Brain microvascular endothelial cell (primary cell): ENCODE data around the gene RAB12.

ENCODE experiments used
- DNase-seq: peaks from one replicate; pipeline ENCODE4 v3.0.0-alpha.2; 2020
- H3K27ac ChIP-seq: fragments of 250-450 bp; sonication (Bioruptor Pico); 2 replicates; pipeline ENCODE4 v1.5.1; 2020; ENCODE audit warnings: mild to moderate bottlenecking, moderate library complexity
- H3K27me3 ChIP-seq: fragments of 250-450 bp; sonication (Bioruptor Pico); replicated peaks from 2 replicates; pipeline ENCODE4 v1.5.1; 2020; ENCODE audit warnings: mild to moderate bottlenecking
- H3K36me3 ChIP-seq: fragments of 250-450 bp; sonication (Bioruptor Pico); replicated peaks from 2 replicates; pipeline ENCODE4 v1.5.1; 2020; ENCODE audit warnings: mild to moderate bottlenecking
- H3K4me3 ChIP-seq: 2 replicates; pipeline ENCODE4 v1.5.1; 2011; ENCODE audit warnings: low read depth, mild to moderate bottlenecking, control low read depth, low read length, moderate library complexity
- CTCF ChIP-seq: IDR thresholded peaks from 2 replicates; pipeline ENCODE4 v1.5.1; 2011; ENCODE audit warnings: low read depth, mild to moderate bottlenecking, moderate library complexity, low read length, control low read depth, inconsistent platforms; ENCODE audit errors: missing control alignments
- in situ Hi-C: cut with HindIII; loops from 2 replicates; pipeline ENCODE4 v1.10.0; 2017; ENCODE audit warnings: low sequenced_read_pairs, low pct_ligation_motif_present

The RAB12 gene

GRCh38 chr18:8673256-8674209 lies 64.3 kb downstream of the RAB12 start:
- Histone ChIP-seq H3K27ac (no peak overlapping the region), H3K36me3 (no peaks in the 10 kb centered on the region), H3K27me3 (no peaks in the 10 kb centered on the region), H3K4me3 (no peak overlapping the region)
- in situ Hi-C loops = no loop called here
- no peak for DNase-seq
- TF ChIP-seq CTCF = no peak

GRCh38 chr18:8675057-8675456 lies 65.8 kb downstream of the RAB12 start:
- DNase-seq = no peak
- H3K36me3 ChIP-seq = no peaks in the 10 kb centered on the region
- no peak for TF ChIP-seq CTCF
- H3K27ac ChIP-seq = no peak overlapping the region
- H3K27me3 ChIP-seq = no peaks in the 10 kb centered on the region
- in situ Hi-C loops = no loop called here
- no peak overlapping the region for H3K4me3 ChIP-seq

DNA sequence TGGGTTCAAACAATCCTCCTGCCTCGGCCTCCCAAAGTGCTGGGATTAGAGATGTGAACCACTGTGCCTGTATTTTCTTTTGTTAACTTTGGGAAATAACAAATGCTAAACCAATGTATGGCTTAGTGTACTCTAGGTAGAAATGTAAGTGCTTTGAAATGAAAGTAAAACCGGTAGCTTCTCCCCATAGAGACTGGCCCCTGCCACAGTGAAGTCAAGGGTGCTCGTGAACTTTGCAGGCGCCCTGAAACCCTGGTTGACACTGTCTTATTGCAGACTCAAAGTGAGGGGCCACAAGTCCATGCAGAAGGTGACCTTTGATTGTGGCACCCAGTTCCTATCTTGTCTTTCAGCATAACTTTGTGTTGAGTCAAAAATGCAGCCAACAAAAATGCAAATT lies 72.0 kb downstream of the RAB12 start:
- Histone ChIP-seq H3K27me3 (no peaks in the 10 kb centered on the region), H3K27ac (no peak overlapping the region), H3K4me3 (no peak overlapping the region), H3K36me3 (no peaks in the 10 kb centered on the region)
- in situ Hi-C loops = no loop called here
- DNase-seq = no peak
- TF ChIP-seq CTCF = no peak

- no peak overlapping the region for H3K27ac ChIP-seq
- H3K4me3 ChIP-seq = no peak overlapping the region
- H3K27me3 ChIP-seq = no peaks in the 10 kb centered on the region
- H3K36me3 ChIP-seq = no peaks in the 10 kb centered on the region
- DNase-seq = no peak
- in situ Hi-C loops = no loop called here
- TF ChIP-seq CTCF = no peak
These were observed 75.3 kb downstream of the RAB12 start for GRCh38 chr18:8684577-8684976.

GRCh38 chr18:8685141-8685913 lies 76.1 kb downstream of the RAB12 start:
- DNase-seq = peak; percentile 44
- Histone ChIP-seq H3K4me3 (no peak overlapping the region), H3K36me3 (no peaks in the 10 kb centered on the region), H3K27ac (no peak overlapping the region), H3K27me3 (no peaks in the 10 kb centered on the region)
- no peak for TF ChIP-seq CTCF
- in situ Hi-C loops = no loop called here
